IMR-90 (cell line): ENCODE results near the gene PPIL6. TPM values are rescaled to one million over a fixed set of nuclear protein-coding genes. Genes with fewer than 3 reads are reported as not detected.

Experiments used
- ATAC-seq: fragments of 200-7000 bp; cut with Tn5 transposase; 2 replicates; pipeline ENCODE4 v1.9.1; 2020; ENCODE audit warnings: low read depth, mild to moderate bottlenecking, moderate library complexity
- BruUV-seq: library from RNA; stranded (reverse); fragments of 400-500 nt; replicated peaks from 2 replicates; lab custom pipeline; 2021; lab: Mats Ljungman, UMichigan
- CTCF ChIA-PET: fragments of 300-600 bp; formaldehyde crosslinking; extraction: SDS; loops from one replicate; lab custom pipeline; 2021; ENCODE audit warnings: antibody characterized with exemption; lab: Yijun Ruan, JAX
- POLR2A ChIA-PET: fragments of 300-600 bp; sonication (Branson Sonifier 250); formaldehyde crosslinking; loops from one replicate; lab custom pipeline; 2022; ENCODE audit warnings: antibody characterized with exemption; ENCODE audit not compliant: unreplicated experiment; lab: Charles Lee
- DNase-seq: peaks from one replicate; pipeline ENCODE4 v3.0.0; 2013
- H2AFZ ChIP-seq: replicated peaks from 2 replicates; pipeline ENCODE3; 2013; ENCODE audit warnings: low read length, mild to moderate bottlenecking; ENCODE audit not compliant: poor library complexity
- H2AK5ac ChIP-seq: 2 replicates; pipeline ENCODE4 v1.6.1; 2013; ENCODE audit warnings: low read depth, low read length, inconsistent platforms
- H2AK9ac ChIP-seq: replicated peaks from 2 replicates; pipeline ENCODE3; 2013; ENCODE audit warnings: mild to moderate bottlenecking, low read depth, low read length, moderate library complexity; ENCODE audit not compliant: poor library complexity
- H2BK120ac ChIP-seq: 2 replicates; pipeline ENCODE4 v1.6.1; 2013; ENCODE audit warnings: low read depth, low read length, inconsistent platforms
- H2BK15ac ChIP-seq: 3 replicates; pipeline ENCODE4 v1.6.1; 2013; ENCODE audit warnings: low read depth, low read length, inconsistent platforms
- H2BK20ac ChIP-seq: 2 replicates; pipeline ENCODE4 v1.6.1; 2013; ENCODE audit warnings: low read depth, mild to moderate bottlenecking, inconsistent platforms, low read length, moderate library complexity
- H2BK5ac ChIP-seq: 2 replicates; pipeline ENCODE4 v1.6.1; 2013; ENCODE audit warnings: mild to moderate bottlenecking, low read depth, low read length, inconsistent platforms; ENCODE audit not compliant: poor library complexity, severe bottlenecking
- H3K14ac ChIP-seq: replicated peaks from 2 replicates; pipeline ENCODE4 v1.6.1; 2013; ENCODE audit warnings: low read depth, low read length, inconsistent platforms
- H3K18ac ChIP-seq: 2 replicates; pipeline ENCODE4 v1.6.1; 2013; ENCODE audit warnings: low read depth, low read length, control low read depth
- H3K23ac ChIP-seq: 2 replicates; pipeline ENCODE4 v1.6.1; 2013; ENCODE audit warnings: low read depth, low read length, inconsistent platforms
- H3K27ac ChIP-seq: 2 replicates; pipeline ENCODE4 v1.5.1; 2013; ENCODE audit warnings: mild to moderate bottlenecking, control low read depth, low read length; ENCODE audit not compliant: insufficient read depth
- H3K27me3 ChIP-seq: 2 replicates; pipeline ENCODE4 v1.6.1; 2013; ENCODE audit warnings: low read length; ENCODE audit not compliant: control insufficient read depth, insufficient read depth
- H3K36me3 ChIP-seq: 2 replicates; pipeline ENCODE4 v1.6.1; 2013; ENCODE audit warnings: low read length, mixed read lengths; ENCODE audit not compliant: control insufficient read depth, insufficient read depth
- H3K4ac ChIP-seq: 2 replicates; pipeline ENCODE4 v1.6.1; 2013; ENCODE audit warnings: low read depth, low read length, inconsistent platforms
- H3K4me1 ChIP-seq: 2 replicates; pipeline ENCODE4 v1.6.1; 2013; ENCODE audit warnings: low read length, mixed read lengths; ENCODE audit not compliant: control insufficient read depth, insufficient read depth
- H3K4me2 ChIP-seq: 2 replicates; pipeline ENCODE4 v1.6.1; 2013; ENCODE audit warnings: low read depth, mild to moderate bottlenecking, control low read depth, low read length, moderate library complexity
- H3K4me3 ChIP-seq: 2 replicates; pipeline ENCODE4 v1.5.1; 2013; ENCODE audit warnings: low read depth, mild to moderate bottlenecking, control low read depth, low read length, moderate library complexity; ENCODE audit not compliant: insufficient read depth
- H3K56ac ChIP-seq: 2 replicates; pipeline ENCODE4 v1.6.1; 2013; ENCODE audit warnings: low read length, inconsistent platforms; ENCODE audit not compliant: insufficient read depth; ENCODE audit errors: extremely low read depth
- H3K79me1 ChIP-seq, 2 experiments: 2 replicates each; pipeline ENCODE4 v1.6.1; 2013; ENCODE audit warnings: low read length in 2 of 2, inconsistent platforms in 1 of 2, low read depth in 1 of 2
- H3K9ac ChIP-seq: 2 replicates; pipeline ENCODE4 v1.6.1; 2013; ENCODE audit warnings: low read depth, low read length, control low read depth
- H3K9me1 ChIP-seq: 2 replicates; pipeline ENCODE4 v1.6.1; 2013; ENCODE audit warnings: low read length, inconsistent platforms; ENCODE audit not compliant: insufficient read depth
- H3K9me3 ChIP-seq: 2 replicates; pipeline ENCODE4 v1.6.1; 2013; ENCODE audit warnings: low read length; ENCODE audit not compliant: control insufficient read depth, insufficient read depth
- H4K20me1 ChIP-seq: 2 replicates; pipeline ENCODE4 v1.6.1; 2013; ENCODE audit warnings: low read length, inconsistent platforms; ENCODE audit not compliant: insufficient read depth
- H4K5ac ChIP-seq: 2 replicates; pipeline ENCODE4 v1.6.1; 2013; ENCODE audit warnings: mild to moderate bottlenecking, low read depth, low read length, control low read depth
- H4K8ac ChIP-seq, 2 experiments: 2 replicates each; pipeline ENCODE4 v1.6.1; 2013; ENCODE audit warnings: low read depth in 2 of 2, low read length in 2 of 2, control low read depth in 1 of 2, inconsistent platforms in 1 of 2
- H4K91ac ChIP-seq: 2 replicates; pipeline ENCODE4 v1.6.1; 2013; ENCODE audit warnings: low read depth, low read length, inconsistent platforms; ENCODE audit not compliant: insufficient read depth
- BHLHE40 ChIP-seq: fragments of 150-350 bp; IDR thresholded peaks from 2 replicates; pipeline ENCODE4 v1.6.1; 2016; ENCODE audit warnings: mild to moderate bottlenecking, low read depth, low read length
- CTCF ChIP-seq: conservative IDR thresholded peaks from 2 replicates; pipeline ENCODE4 v1.5.1; 2012; ENCODE audit warnings: mild to moderate bottlenecking, low read depth, low read length, improper control_type of control experiment
- MAFK ChIP-seq: IDR thresholded peaks from 2 replicates; pipeline ENCODE4 v1.6.1; 2012; ENCODE audit warnings: low read depth, low read length, improper control_type of control experiment
- MAZ ChIP-seq: IDR thresholded peaks from 2 replicates; pipeline ENCODE4 v1.6.1; 2012; ENCODE audit warnings: low read depth, mild to moderate bottlenecking, low read length, improper control_type of control experiment, moderate library complexity, borderline replicate concordance
- MXI1 ChIP-seq: IDR thresholded peaks from 2 replicates; pipeline ENCODE4 v1.6.1; 2012; ENCODE audit warnings: low read depth, mild to moderate bottlenecking, low read length, moderate library complexity, borderline replicate concordance
- RCOR1 ChIP-seq: IDR thresholded peaks from 2 replicates; pipeline ENCODE4 v1.6.1; 2012; ENCODE audit warnings: mild to moderate bottlenecking, low read length, improper control_type of control experiment; ENCODE audit not compliant: insufficient replicate concordance
- WGBS, 2 experiments: methylation state at CpG; one replicate each; pipeline versions ENCODE4 v1.1.5 to v1.1.7; 2013; ENCODE audit warnings: missing lambda C conversion rate in 2 of 2; ENCODE audit not compliant: insufficient read length in 1 of 2; ENCODE audit errors: extremely low coverage in 2 of 2; 5-methylcytosine and 5-hydroxymethylcytosine counted together
- dilution Hi-C: fragments of 300-500 bp; cut with HindIII; formaldehyde crosslinking; loops from one replicate; pipeline ENCODE4 v1.14.3; 2018; ENCODE audit warnings: low sequenced_read_pairs; ENCODE audit not compliant: unreplicated experiment
- in situ Hi-C: fragments of 300-500 bp; cut with MboI; formaldehyde crosslinking; loops from 3 replicates; pipeline ENCODE4 v1.14.3; 2019; ENCODE audit warnings: low sequenced_read_pairs, inconsistent platforms, mixed read lengths
- intact Hi-C: fragments of 100-400 bp; cut with micrococcal nuclease; formaldehyde crosslinking; loops from 2 replicates; pipeline ENCODE4 v1.10.0; 2022
- polyA plus RNA-seq, 3 experiments: library from polyadenylated mRNA; depleted of rRNA; stranded (reverse); fragments of >200 nt; gene quantifications; 2 replicates each; pipeline ENCODE4 v1.2.3, GENCODE V29; 2012; ENCODE audit warnings: low replicate concordance in 1 of 3
- total RNA-seq: library from RNA; depleted of rRNA; stranded (reverse); fragments of >200 nt; gene quantifications from 2 replicates; pipeline ENCODE4 v1.2.3, GENCODE V29; 2012

The PPIL6 gene
- total and polyA plus RNA-seq, 2 of the 4 experiments (the other 2 are of a cell fraction) = 0.15 to 0.18 TPM

GRCh38 chr6:109484122-109484521 is 43.7 kb upstream of the PPIL6 start:
- H2BK120ac ChIP-seq = no peak overlapping the region
- peaks cover 12% of the 10 kb centered on the region for H3K36me3 ChIP-seq
- intact Hi-C loops = loop anchor here (5.0 kb wide), 1 partner anchor 392 kb away; the partner anchor contains the start of gene SESN1
- no peaks in the 10 kb centered on the region; the same call in 1 of the 2 replicates for H4K20me1 ChIP-seq
- no peaks in the 10 kb centered on the region for H3K9me3 ChIP-seq
- H3K23ac ChIP-seq = no peak overlapping the region
- H4K91ac ChIP-seq = no peak overlapping the region
- no peak overlapping the region for H3K56ac ChIP-seq
- H3K9ac ChIP-seq = no peak overlapping the region
- peaks cover 27 to 33% of the 10 kb centered on the region in 2 experiments for H3K79me1 ChIP-seq
- H2AFZ ChIP-seq = no peak overlapping the region
- H3K14ac ChIP-seq = no peak overlapping the region
- dilution Hi-C loops = no loop called here
- DNase-seq (no peak), ATAC-seq (no peak)
- H2AK5ac ChIP-seq = no peak overlapping the region
- CTCF ChIA-PET = no interaction called here
- no peaks in the 10 kb centered on the region; the same call in 1 of the 2 replicates for H3K27me3 ChIP-seq
- POLR2A ChIA-PET = no interaction called here
- BruUV-seq = no TSS peak
- no peak overlapping the region for H3K18ac ChIP-seq
- H3K9me1 ChIP-seq = no peaks in the 10 kb centered on the region
- H2BK20ac ChIP-seq = no peak overlapping the region
- in situ Hi-C loops = no loop called here
- H3K27ac ChIP-seq = no peak overlapping the region
- H3K4ac ChIP-seq = no peak overlapping the region
- no CpG with 5 or more reads among the region's 3 CpGs for WGBS, 2 experiments
- H2AK9ac ChIP-seq = no peak overlapping the region
- H3K4me3 ChIP-seq = no peak overlapping the region
- peak overlapping the region; percentile 100; the same call in 1 of the 2 replicates for H3K4me2 ChIP-seq
- no peak overlapping the region for H2BK15ac ChIP-seq
- H4K8ac ChIP-seq = no peak overlapping the region
- no peak for TF ChIP-seq RCOR1
- no peak for TF ChIP-seq CTCF
- TF ChIP-seq MAZ = no peak
- no peak for TF ChIP-seq BHLHE40
- TF ChIP-seq MAFK = no peak
- TF ChIP-seq MXI1 = no peak
- H4K5ac ChIP-seq = no peak overlapping the region
- H2BK5ac ChIP-seq = no peak overlapping the region
- peaks cover 2% of the 10 kb centered on the region; the same call in 1 of the 2 replicates for H3K4me1 ChIP-seq
